Subcutaneous adipose tissue (tissue), 4 donors: Measurements from ENCODE around the gene SLC39A3. TPM values are rescaled to one million over a fixed set of nuclear protein-coding genes. Genes with fewer than 3 reads are reported as not detected.

Source experiments
- CTCF ChIP-seq: fragments of 450-650 bp; IDR thresholded peaks from one replicate; pipeline ENCODE4 v1.5.1; 2016; ENCODE audit warnings: low read depth, mild to moderate bottlenecking, control low read depth, antibody characterized with exemption, moderate library complexity
- total RNA-seq, 4 donors: library from RNA; depleted of rRNA; stranded (reverse); fragments of >200 nt; gene quantifications; one replicate each; pipeline ENCODE4 v1.1.0, GENCODE V29; 2016

The SLC39A3 gene
- total RNA-seq, 4 donors from 2014 or later: 15.2 to 25.4 (median 21.3) TPM

- no peak for TF ChIP-seq CTCF
These were observed 42.6 kb upstream of the SLC39A3 start for GRCh38 chr19:2782329-2782935.

- TF ChIP-seq CTCF: no peak
These were observed 40.5 kb upstream of the SLC39A3 start for GRCh38 chr19:2780284-2780683.

GRCh38 chr19:2779121-2779740 is 39.4 kb upstream of the SLC39A3 start:
- no peak for TF ChIP-seq CTCF

GRCh38 chr19:2777952-2778683 is 38.3 kb upstream of the SLC39A3 start:
- no peak for TF ChIP-seq CTCF

GRCh38 chr19:2775556-2776430 is 36.0 kb upstream of the SLC39A3 start:
- TF ChIP-seq CTCF: no peak

GRCh38 chr19:2774953-2775555 is 35.2 kb upstream of the SLC39A3 start:
- no peak for TF ChIP-seq CTCF
